ENCODE results near the gene STAM.

Gene STAM

GRCh38 chr10:17731331-17732020, 87.5 kb downstream of the STAM start:
- no peak overlapping the region for H3K4me3 ChIP-seq (replicated peaks; ENCODE audit: low read depth, low read length)
- TF ChIP-seq, protein P1, sequence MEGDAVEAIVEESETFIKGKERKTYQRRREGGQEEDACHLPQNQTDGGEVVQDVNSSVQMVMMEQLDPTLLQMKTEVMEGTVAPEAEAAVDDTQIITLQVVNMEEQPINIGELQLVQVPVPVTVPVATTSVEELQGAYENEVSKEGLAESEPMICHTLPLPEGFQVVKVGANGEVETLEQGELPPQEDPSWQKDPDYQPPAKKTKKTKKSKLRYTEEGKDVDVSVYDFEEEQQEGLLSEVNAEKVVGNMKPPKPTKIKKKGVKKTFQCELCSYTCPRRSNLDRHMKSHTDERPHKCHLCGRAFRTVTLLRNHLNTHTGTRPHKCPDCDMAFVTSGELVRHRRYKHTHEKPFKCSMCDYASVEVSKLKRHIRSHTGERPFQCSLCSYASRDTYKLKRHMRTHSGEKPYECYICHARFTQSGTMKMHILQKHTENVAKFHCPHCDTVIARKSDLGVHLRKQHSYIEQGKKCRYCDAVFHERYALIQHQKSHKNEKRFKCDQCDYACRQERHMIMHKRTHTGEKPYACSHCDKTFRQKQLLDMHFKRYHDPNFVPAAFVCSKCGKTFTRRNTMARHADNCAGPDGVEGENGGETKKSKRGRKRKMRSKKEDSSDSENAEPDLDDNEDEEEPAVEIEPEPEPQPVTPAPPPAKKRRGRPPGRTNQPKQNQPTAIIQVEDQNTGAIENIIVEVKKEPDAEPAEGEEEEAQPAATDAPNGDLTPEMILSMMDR (IDR thresholded peaks at IDR 0.05; ENCODE audit: low read depth, low read length, missing control alignments) = no peak
- DNase-seq (ENCODE audit: extremely low read depth, low read depth) = no peak

- DNase-seq (ENCODE audit: extremely low read depth, low read depth) = no peak
- TF ChIP-seq, protein P1 (IDR thresholded peaks at IDR 0.05; ENCODE audit: low read depth, low read length, missing control alignments) = no peak
- H3K4me3 ChIP-seq (replicated peaks; ENCODE audit: low read depth, low read length) = no peak overlapping the region
Measured at GRCh38 chr10:17733620-17734019, 89.7 kb downstream of the STAM start.

- TF ChIP-seq, protein P1 (IDR thresholded peaks at IDR 0.05; ENCODE audit: low read depth, low read length, missing control alignments) = no peak
- H3K4me3 ChIP-seq (replicated peaks; ENCODE audit: low read depth, low read length) = no peak overlapping the region
- no peak for DNase-seq (ENCODE audit: extremely low read depth, low read depth)
Measured at GRCh38 chr10:17734432-17735080, 90.6 kb downstream of the STAM start.

GRCh38 chr10:17735166-17735941, 91.4 kb downstream of the STAM start:
- DNase-seq (ENCODE audit: extremely low read depth, low read depth) = no peak
- no peak overlapping the region for H3K4me3 ChIP-seq (replicated peaks; ENCODE audit: low read depth, low read length)
- TF ChIP-seq, protein P1 (IDR thresholded peaks at IDR 0.05; ENCODE audit: low read depth, low read length, missing control alignments) = no peak

DNA sequence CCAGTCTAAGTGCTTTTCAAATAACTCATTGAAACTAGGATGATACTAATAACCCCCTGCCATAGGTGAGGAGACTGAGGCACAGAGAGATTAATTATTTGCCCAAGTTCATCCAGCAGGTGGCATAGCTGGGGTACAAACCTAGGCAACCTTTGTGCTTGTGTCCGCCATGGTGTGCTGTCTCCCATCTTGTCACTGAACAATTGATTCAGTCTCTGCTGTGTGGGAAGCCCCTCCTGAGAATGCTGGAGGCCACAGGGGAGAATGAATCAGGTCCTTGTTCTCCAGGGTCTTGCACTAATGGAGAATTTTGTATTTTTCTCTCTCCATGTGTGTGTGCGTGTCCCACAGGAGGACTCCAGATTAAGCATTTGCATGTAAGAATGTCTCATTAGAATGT, 92.3 kb downstream of the STAM start:
- DNase-seq (ENCODE audit: extremely low read depth, low read depth) = no peak
- TF ChIP-seq, protein P1 (IDR thresholded peaks at IDR 0.05; ENCODE audit: low read depth, low read length, missing control alignments) = no peak
- H3K4me3 ChIP-seq (replicated peaks; ENCODE audit: low read depth, low read length) = no peak overlapping the region

GRCh38 chr10:17737027-17737965, 93.3 kb downstream of the STAM start:
- no peak for DNase-seq (ENCODE audit: extremely low read depth, low read depth)

More at GRCh38 chr10:17737027-17737965, 93.3 kb downstream of the STAM start:
- TF ChIP-seq, protein P1 (IDR thresholded peaks at IDR 0.05; ENCODE audit: low read depth, low read length, missing control alignments) = peak; percentile 37
- no peak overlapping the region for H3K4me3 ChIP-seq (replicated peaks; ENCODE audit: low read depth, low read length)
